DMS79 treated with DMSO at 0.1 percent for 48 hours (cell line): ENCODE results near the gene MPZL1.
"Not testable (repeated sequence)": the region's sequence is repeated elsewhere in the genome, so short reads cannot be mapped to it uniquely, and the experiment has no call there.

Experiments
- DNase-seq: peaks from one replicate; lab custom pipeline; 2025; lab: John Stamatoyannopoulos, UW

MPZL1 gene

DNA sequence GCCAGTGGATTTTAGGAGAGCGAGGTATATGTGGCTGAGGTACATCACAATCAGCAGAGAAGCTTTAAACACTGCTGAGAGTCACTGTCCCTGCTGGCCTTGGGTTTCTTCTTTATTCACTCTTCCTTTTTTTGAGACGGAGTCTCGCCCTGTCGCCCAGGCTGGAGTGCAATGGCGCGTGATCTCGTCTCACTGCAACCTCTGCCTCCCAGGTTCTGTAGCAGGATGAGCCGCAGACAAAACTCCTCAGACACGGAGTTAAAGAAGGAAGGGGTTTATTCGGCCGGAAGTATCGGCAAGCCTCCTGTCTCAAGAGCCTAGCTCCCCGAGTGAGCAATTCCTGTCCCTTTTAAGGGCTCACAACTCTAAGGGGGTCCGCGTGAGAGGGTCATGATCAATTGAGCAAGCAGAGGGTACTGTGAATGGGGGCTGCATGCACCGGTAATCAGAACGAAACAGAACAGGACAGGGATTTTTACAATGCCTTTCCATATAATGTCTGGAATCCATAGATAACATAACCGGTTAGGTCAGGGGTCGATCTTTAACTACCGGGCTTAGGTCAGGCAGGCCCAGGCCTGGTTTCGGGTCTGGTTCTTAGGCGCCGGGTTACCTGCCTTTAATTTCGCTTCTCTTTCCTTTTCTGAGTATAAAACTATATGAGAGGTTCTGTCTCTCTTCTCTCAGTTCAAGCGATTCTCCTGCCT, 1.9 kb upstream of the MPZL1 start:
- DNase-seq: not testable (repeated sequence)

DNA sequence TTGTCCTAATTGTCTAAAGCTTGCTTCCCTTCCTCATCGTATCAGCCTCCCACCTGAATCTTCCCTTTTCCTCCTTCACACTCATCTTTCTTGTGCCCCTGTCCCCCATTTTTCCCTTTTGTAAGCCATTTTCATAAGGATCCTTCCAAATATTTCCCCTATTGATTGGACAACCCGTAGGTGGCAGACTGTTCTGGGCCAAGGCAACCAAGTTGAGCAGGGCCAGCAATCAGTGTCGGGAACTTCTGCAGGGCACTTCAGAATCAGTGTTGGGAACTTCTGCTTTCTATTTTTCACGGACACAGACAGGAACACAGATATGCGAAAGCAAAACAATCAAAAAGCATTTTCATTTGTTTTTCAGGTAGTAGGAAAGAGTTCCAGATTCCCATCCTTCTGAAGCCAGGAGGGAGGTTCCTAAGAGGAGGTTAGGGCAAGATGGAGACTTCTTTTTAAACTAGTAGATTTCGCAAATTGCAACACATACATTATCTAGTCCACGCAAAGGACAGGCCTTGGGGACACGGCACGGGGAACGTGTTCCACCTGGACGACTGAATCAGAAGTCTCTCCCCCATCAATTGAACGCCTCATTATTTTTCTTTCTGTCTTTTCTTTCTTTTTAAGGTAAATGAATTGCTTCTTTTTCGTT, 691 bp upstream of the MPZL1 start:
- peak; percentile 25 for DNase-seq

DNA sequence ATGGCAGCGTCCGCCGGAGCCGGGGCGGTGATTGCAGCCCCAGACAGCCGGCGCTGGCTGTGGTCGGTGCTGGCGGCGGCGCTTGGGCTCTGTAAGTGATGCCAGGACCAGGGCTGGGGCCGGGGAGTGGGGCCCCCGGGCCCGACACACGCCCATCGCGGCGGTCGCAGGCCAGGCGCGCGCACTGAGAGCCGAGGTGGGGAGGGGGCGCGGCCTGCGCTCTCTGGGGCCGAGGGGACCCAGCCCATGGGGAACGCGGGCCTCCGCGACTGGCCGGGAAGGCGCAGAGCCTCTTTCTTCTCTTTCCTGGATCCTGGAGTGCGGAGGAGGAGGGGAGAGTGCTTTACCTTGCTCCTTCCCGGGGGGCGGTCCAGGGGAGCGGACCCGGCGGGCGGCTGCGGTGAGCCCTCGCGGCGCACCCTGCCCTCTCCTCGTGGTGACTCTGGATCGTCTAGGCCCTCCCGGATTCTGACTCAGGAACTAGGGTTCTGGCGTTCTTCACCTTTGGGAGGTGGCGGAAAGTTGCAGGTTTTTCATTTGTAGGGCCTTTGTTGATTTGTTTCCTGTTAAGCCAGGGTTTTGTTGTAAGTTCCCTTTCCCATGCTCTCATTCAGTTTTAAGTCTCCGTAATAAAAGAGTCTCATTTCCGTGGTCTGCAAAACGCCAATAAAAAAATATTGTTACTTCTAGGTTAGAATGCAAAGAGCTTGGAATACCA, 529 bp downstream of the MPZL1 start:
- peak; percentile 33 for DNase-seq

DNA sequence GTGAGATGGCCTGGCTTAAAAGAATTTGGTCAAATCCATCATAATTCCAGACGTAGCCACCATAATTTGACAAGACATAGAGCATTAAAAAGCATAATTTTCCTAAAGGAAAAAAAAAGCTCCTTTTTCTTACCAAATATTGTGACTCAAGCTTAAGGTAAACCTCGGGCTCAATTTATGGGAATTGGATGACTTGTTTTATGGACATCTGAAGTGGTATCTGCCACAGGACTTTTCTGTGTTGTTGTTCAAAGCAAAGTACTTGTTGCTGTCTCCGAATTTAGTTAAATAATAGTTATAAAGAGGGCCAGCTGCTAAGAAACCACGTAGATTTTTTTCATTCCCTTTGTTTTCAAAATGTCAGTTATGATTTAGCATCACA, 1.1 kb downstream of the MPZL1 start:
- no peak for DNase-seq

DNA sequence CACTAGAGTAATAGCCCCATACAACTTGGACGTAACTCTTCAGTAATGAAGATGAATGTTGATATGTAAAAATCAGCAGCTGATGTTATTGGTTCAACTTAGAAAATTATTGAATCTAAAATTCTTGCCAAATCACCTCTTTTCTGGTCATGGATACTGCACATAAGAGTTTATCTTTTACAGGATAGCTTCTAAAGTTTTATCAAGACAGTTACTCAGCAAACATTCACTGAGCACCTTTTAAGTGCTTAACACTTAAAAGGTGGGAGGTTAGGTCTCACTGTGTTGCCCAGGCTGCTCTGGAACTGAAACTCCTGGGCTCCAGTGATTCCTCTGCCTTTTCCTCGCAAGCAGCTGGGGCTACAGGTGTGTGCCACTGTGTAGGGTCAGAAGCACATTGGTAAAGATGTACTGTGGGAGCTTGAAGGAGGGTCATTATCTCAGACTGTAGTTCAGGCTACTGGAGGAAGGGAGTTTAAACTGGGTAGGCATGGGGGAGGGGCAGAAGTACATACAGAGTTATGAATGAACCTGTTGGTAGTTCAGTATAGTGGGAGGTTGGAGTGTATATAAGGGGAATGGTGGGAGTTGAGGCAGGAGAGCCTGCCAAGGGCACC, 2.0 kb downstream of the MPZL1 start:
- no peak for DNase-seq

DNA sequence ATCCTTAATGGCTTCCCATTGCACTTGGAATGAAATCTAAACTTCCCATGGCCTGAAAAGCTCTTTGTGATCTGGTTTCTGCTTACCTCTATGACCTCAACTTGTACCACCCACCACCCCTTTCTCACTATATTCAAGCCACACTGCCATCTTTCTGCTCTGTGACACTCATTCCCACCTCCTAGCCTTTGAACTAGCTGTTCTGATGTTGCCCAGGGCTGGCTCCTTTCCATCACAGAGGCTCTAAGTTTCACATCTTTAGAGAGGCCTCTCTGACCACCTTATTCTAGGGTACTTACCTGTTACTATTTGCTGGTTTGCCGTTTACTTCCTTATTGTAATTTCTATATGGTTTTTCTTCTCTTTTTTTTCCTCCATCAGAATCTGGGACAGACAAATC, 4.2 kb downstream of the MPZL1 start:
- no peak for DNase-seq

DNA sequence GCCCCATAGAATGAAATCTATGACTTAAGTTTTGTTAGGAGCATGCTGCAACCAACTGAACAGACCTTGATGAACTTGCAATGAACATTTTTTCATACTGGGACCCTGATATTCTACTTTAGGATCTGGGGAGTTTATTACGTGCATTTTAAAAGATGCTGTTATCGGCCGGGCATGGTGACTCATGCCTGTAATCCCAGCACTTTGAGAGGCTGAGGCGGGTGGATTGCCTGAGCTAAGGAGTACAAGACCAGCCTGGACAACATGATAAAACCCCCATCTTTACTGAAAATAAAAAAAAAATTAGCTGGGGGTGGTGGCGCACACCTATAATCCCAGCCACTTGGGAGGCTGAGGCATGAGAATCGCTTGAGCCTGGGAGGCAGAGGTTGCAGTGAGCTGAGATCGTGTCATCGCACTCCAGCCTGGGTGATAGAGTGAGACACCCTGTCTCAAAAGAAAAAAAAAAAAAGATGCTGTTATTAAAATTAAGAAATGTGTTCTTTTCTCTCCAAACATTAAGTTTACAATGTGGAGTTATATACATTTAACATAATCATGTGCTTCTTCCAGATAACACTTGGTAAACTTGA, 7.1 kb downstream of the MPZL1 start:
- no peak for DNase-seq

DNA sequence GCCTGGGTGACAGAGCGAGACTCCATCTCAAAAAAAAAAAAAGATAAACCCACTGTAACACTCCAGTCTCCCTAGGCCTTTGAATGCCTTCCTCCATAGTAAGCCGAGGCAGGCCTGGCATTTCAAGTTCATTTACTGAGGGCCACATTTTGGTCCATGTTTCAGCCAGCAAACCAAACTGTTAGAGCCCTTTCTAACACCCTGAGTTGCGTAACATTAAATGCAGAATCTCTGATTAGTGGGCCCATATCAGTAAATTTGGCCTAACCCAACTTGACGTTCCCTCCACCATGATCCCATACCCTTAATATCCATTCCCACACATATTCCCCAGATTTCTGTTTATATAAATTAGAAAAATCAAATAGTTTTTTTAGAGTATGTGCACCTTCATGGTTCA, 12.4 kb downstream of the MPZL1 start:
- DNase-seq: no peak

DNA sequence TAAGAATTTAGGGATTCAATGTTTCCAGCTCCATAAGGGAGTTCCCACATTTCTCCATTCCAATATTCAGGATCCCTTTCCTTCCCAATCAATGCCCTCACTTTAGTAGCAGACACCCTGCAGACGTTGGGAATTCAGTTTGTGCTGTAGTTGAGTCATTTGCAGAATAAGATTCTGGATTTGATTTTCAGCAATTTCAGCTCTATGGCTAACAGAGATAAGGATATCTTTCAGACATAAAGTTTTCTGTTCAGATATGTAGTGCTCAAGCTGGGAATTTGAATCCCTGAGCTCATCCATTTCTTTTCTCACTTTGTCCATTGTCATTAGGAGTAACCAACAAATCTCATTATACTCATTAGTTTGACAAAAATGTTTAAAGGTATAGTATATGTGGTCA, 13.1 kb downstream of the MPZL1 start:
- no peak for DNase-seq

DNA sequence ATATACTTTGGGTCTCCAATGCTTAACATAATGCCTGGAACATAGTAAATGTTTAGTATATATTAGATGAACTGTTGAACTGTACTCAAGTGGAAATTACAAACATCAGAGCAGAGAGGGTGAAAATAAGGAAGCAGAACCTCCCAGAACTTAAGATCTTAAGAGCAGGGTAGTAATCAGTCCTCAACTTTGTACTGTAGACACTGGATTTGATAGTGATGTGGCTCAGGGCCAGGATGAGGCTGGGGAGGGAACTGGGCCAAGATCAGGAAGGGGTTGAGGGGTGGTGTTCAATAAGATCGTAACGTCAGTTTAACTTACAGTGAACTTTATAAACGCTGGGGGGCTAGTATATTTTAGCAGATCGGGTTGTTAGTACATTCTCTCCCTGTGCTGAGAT, 15.4 kb downstream of the MPZL1 start:
- peak; percentile 89 for DNase-seq

DNA sequence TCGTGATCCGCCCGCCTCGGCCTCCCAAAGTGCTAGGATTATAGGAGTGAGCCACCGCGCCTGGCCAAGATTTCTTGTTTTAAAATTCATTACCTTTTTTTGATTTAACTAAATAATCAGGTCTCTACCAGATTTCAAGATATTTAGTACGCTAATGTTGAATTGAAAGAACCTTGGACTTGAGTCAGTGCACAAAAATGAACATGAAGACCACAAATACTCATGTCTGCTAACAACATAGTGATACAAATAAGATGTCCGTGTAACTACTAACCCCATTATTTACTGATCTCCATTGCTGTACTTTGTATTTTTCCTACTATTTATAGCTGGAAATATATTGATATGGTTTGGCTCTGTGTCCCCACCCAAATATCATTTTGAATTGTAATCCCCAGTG, 16.4 kb downstream of the MPZL1 start:
- DNase-seq: no peak

DNA sequence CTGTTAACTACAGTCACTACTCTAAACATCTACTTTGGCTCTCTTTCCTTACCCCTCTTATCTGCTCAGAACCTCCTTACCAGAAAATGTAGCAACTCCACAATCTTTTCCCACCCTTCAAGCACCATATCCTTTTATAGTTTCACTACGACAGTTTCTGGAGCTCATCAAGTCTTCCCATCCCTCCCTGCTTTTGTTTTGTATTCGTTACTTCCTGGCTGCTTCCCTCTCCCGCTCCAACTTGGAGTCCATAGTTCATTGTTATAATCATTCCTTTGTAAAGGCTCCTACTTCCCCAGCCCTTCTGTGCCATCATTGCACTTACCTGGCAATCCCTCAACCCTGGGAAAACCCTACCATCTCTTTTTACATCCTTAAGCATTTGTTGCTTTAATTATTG, 18.0 kb downstream of the MPZL1 start:
- DNase-seq: no peak

DNA sequence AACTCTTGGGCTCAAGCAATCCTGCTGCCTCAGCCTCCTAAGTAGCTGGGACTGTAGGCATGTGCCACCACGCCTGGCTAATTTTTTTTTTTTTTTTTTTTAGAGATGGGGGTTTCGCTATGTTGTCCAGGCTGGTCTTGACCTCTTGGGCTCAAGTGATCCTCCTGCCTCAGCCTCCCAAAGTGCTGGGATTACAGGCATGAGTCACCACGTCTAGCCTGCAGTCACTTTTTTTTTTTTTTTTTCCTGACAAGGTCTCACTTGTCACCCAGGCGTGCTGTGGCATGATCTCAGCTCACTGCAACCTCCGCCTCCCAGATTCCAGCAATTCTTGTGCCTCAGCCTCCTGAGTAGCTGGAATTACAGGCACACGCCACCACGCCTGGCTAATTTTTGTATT, 19.3 kb downstream of the MPZL1 start:
- not testable (repeated sequence) for DNase-seq

DNA sequence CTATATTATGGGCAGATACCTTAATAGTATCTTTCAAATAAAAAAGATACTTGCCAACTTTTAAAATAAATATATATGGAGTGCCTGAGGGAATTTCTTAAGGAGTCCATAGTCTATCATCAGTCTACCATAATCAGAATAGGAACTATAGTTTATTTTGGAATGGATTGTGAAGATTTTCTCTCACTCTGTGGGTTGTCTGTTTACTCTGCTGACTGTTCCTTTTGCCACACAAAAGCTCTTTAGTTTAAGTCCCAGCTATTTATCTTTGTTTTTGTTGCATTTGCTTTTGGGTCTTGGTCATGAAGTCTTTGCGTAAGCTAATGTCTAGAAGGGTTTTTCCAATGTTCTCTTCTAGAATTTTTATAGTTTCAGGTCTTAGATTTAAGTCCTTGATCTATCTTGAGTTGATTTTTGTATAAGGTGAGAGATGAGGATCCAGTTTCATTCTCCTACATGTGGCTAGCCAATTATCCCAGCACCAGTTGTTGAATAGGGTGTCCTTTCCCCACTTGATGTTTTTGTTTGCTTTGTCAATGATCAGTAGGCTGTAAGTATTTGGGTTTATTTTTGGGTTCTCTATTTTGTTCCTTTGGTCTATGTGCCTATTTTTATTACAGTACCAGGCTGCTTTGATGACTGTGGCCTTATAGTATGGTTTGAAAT, 20.7 kb downstream of the MPZL1 start:
- DNase-seq: not testable (repeated sequence)

DNA sequence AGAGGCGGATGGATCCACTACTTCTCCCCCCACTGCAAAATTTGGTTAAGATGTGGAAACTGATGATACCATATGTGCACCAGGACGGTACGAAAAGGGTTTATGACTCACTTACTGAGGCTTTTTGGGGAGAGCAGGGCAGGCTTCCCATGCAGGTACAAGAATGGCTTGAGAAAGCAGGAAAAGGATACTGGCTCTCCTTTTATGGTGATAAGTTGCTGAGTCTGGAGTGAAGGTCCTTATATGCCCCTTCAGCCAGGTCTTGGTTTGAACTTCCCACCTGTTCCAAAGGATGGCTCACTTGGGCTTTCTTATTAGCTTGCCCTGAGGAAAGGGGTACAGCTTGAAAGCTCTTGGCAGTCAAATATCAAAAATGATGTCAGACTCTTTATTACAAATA, 23.1 kb downstream of the MPZL1 start:
- DNase-seq: no peak

DNA sequence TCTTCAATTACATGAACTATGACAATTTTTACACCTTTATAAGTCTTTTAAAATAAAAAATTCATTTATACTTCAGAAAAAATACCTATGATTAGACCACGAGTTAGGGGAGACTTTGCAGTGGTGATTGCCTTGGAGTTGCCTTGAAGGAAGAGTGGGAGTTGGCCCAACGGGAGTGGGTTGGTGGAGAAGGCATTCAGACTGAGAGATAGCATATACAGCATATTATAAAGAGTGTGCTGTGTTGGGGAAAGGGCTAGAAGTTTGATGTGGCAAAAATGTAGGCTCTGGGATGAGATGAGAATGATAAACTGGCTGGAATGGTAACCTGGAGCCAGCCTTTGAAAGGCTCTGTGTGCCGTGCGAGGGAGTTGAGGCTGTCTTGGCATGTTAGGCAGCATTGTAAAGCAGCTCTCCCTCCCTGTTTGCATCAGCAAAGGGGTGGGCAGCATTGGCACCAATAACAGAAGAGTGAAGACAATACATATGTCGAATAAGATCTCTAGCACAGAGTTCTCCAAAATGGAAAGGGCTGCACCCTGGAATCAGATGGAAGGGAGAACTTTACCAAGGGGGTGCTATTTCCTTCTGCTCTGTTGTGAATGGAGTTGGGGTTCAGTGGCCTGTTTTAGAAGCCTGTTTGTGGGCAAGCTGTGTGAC, 24.4 kb downstream of the MPZL1 start:
- DNase-seq: no peak

DNA sequence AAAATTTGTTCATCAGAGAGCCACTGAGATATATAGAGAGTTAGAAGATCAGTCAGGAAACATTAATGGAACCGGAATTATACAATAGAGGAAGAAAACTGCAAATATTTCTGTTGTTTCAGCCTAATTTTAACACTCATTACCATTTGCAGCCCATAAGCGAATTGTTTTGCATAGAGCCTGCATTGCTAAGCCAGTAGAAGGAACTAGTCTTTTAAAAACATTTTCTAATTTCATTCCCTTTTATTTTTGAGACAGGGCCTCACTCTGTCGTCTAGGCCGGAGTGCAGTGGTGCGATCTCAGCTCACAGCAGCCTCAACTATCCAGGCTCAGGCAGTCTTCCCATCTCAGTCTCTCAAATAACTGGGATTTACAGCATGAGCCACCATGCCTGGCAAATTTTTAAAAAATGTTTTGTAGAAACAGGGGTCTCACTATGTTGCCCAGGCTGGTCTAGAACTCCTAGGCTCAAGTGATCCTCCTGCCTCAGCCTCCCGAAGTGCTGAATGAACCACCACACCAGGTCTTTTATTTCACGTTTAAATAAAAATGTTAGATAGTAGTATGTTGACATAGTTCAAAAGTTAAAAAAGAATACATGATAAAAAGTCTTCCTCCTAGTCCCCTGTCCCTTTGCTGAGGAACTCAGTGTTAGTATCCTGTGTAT, 25.3 kb downstream of the MPZL1 start:
- no peak for DNase-seq

DNA sequence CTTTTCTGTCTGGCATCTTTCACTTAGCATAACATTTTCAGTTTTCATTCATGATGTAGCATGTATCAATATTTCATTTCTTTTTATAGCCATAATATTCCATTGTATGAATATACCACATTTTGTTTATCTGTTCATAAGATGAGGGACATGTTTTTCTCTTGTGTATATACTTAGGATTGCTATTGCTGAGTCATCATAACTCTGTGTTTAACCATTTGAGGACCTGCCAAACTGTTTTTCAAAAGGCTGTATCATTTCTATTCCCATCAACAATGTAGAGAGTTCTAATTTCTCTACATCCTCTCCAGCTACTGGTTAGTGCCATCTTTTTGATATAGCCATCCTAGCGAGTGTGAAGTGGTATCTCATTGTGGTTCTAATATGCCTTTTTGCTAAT, 26.2 kb downstream of the MPZL1 start:
- no peak for DNase-seq

DNA sequence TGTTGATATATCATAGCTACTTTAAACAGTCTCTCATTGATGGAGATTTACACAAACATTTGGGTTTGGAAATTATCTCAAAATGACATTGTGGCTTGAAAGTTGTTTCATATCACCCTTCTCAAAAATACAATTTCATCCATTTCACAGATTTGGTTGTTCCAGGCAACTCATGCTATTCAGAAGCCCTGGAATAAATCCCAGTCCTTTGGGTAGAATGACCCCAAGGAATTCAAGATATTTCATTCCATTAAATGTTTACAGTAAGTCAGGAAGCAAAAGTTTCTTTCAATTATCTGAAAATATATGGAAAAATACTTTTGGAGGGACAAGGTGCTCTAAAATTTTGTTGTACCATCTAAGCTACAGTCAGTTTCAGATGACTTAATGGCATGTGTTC, 27.1 kb downstream of the MPZL1 start:
- DNase-seq: no peak

DNA sequence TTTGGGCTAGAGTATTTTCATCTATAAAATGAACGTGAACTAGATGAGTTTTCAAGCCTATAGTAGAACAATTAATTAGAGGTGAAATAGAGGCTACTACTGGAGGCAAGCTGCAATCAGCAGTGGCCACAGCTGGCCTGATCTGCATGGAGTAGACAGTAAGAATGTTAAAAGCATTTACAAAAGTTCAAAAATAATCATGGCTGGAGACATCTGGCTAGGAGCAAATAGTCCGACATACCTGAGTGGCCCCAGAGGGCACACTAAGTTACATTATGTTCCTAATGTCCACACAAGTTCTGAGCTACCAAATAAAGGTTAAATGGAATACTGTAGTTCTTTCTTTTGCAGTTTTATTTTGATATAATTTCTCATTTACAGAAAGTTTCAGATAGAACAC, 28.0 kb downstream of the MPZL1 start:
- DNase-seq: no peak

DNA sequence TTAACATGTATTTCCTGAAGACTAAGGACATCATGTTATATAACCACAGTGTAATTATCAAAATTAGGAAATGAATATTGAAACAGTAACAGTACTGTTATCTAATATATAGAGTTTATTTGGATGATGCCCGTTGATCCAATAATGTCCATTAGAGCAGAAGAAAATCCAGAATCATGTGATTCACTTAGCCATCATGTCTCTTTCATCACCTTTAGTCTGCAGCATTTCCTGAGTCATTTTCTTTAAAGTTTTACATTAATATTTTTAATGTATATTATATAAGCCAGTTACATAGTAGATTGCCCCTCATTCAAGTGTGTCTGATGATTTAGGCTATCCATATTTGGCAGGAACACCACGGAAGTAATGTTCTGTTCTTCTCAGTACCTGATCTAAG, 28.9 kb downstream of the MPZL1 start:
- DNase-seq: no peak
